ENCODE measurements around the gene CTSD.

Gene CTSD

GRCh38 chr11:1786466-1786865 is 22.7 kb upstream of the CTSD start:
- TF ChIP-seq POLR2AphosphoS5 (IDR thresholded peaks at IDR 0.05; ENCODE audit: low read depth, low read length): no peak
- TF ChIP-seq FOXP2 (optimal IDR thresholded peaks at IDR 0.05; ENCODE audit: borderline replicate concordance, extremely low read depth, extremely low read length, insufficient read depth): no peak
- TF ChIP-seq TAF1 (IDR thresholded peaks at IDR 0.05; ENCODE audit: borderline replicate concordance, insufficient read depth, low read length): no peak
- no peak for TF ChIP-seq SIN3A (IDR thresholded peaks at IDR 0.05; ENCODE audit: borderline replicate concordance, insufficient read depth, low read length)
- TF ChIP-seq, protein P1, sequence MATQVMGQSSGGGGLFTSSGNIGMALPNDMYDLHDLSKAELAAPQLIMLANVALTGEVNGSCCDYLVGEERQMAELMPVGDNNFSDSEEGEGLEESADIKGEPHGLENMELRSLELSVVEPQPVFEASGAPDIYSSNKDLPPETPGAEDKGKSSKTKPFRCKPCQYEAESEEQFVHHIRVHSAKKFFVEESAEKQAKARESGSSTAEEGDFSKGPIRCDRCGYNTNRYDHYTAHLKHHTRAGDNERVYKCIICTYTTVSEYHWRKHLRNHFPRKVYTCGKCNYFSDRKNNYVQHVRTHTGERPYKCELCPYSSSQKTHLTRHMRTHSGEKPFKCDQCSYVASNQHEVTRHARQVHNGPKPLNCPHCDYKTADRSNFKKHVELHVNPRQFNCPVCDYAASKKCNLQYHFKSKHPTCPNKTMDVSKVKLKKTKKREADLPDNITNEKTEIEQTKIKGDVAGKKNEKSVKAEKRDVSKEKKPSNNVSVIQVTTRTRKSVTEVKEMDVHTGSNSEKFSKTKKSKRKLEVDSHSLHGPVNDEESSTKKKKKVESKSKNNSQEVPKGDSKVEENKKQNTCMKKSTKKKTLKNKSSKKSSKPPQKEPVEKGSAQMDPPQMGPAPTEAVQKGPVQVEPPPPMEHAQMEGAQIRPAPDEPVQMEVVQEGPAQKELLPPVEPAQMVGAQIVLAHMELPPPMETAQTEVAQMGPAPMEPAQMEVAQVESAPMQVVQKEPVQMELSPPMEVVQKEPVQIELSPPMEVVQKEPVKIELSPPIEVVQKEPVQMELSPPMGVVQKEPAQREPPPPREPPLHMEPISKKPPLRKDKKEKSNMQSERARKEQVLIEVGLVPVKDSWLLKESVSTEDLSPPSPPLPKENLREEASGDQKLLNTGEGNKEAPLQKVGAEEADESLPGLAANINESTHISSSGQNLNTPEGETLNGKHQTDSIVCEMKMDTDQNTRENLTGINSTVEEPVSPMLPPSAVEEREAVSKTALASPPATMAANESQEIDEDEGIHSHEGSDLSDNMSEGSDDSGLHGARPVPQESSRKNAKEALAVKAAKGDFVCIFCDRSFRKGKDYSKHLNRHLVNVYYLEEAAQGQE (IDR thresholded peaks at IDR 0.05; ENCODE audit: insufficient read depth in 1 of 2, low read depth in 2 of 2, low read length in 2 of 2): no peak

- TF ChIP-seq SIN3A (IDR thresholded peaks at IDR 0.05; ENCODE audit: borderline replicate concordance, insufficient read depth, low read length): no peak
- TF ChIP-seq TAF1 (IDR thresholded peaks at IDR 0.05; ENCODE audit: borderline replicate concordance, insufficient read depth, low read length): no peak
- no peak for TF ChIP-seq POLR2AphosphoS5 (IDR thresholded peaks at IDR 0.05; ENCODE audit: low read depth, low read length)
- no peak for TF ChIP-seq FOXP2 (optimal IDR thresholded peaks at IDR 0.05; ENCODE audit: borderline replicate concordance, extremely low read depth, extremely low read length, insufficient read depth)
- TF ChIP-seq, protein P1 (IDR thresholded peaks at IDR 0.05; ENCODE audit: insufficient read depth in 1 of 2, low read depth in 2 of 2, low read length in 2 of 2): no peak
These were observed 22.2 kb upstream of the CTSD start for GRCh38 chr11:1785749-1786413.

DNA sequence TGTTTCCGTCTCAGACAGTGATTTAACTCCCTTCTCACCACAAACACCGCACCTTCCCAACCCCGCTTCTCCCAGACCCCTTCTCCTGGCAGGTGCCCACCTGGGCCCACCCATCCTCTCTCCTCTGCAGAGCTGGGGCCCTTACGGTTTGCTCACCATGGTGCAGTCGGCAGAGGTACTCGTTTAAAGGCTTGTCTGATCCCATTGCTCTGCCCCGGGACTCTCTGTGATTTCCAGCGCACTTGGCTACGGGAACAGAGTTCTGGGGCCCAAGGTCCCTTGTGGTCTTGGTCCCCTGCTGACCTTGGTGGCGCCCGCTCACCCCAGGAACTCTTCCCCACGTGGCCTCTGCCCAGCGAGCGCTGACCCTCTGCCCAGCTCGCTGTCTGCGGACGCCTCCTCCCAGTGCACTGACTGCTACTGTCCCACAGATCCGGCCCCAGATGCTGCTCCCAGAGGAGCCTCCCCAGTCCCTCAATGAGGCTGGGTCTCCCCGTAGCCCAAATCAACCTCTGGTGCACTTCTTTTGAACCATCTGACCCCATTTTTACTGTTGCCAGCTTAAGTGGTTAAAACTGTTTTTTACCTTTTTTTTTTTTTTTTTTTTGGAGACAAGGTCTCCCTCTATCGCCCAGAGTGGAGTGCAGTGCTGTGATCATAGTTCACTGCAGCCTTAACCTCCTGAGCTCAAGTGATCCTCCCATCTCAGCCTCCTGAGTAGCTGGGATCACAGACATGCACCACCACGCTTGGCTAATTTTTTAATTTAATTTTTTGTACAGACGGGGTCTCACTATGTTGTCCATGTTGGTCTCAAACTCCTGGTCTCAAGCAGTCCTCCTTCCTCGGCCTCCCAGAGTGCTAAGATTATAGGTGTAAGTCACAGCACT is 21.3 kb upstream of the CTSD start:
- TF ChIP-seq TAF1 (IDR thresholded peaks at IDR 0.05; ENCODE audit: borderline replicate concordance, insufficient read depth, low read length): no peak
- TF ChIP-seq FOXP2 (optimal IDR thresholded peaks at IDR 0.05; ENCODE audit: borderline replicate concordance, extremely low read depth, extremely low read length, insufficient read depth): no peak
- no peak for TF ChIP-seq POLR2AphosphoS5 (IDR thresholded peaks at IDR 0.05; ENCODE audit: low read depth, low read length)
- TF ChIP-seq, protein P1 (IDR thresholded peaks at IDR 0.05; ENCODE audit: insufficient read depth in 1 of 2, low read depth in 2 of 2, low read length in 2 of 2): no peak
- TF ChIP-seq SIN3A (IDR thresholded peaks at IDR 0.05; ENCODE audit: borderline replicate concordance, insufficient read depth, low read length): no peak

DNA sequence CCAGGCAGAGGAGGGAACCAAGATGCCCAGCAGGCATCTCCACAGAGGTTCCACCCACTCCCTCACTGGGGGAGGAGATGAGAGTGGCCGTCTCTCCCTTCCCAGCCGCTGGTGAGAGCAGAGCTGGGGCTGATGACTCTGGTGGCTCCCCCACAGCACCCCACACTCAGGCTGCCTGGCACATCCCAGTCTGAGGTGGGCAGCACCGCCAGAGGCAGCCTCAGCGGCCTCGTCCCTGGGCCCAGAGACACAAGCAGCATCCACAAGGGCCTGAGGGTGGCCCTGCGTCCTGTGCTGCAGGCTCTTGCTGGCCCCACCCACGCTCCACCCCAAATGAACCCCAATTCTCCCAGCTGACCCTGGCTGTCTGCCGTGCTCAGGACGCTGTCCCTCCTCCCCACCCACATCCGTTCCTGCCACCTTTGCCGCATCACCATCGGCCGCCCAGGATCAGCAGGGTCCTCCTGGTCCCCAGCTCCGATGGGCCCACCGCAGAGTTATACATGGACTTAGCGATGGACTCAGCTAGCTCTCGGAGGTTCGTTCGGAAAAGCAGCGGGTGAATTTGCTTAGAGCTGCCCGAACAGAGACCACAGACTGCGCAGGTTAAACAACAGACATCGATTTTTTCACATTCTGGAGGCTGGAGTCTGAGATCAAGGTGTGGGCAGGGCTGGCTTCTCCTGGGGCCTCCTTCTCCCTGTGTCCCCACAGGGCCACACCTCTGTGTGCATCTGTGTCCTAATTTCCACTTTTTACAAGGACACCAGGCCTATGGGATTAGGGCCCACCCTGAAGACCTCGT is 20.2 kb upstream of the CTSD start:
- TF ChIP-seq FOXP2 (optimal IDR thresholded peaks at IDR 0.05; ENCODE audit: borderline replicate concordance, extremely low read depth, extremely low read length, insufficient read depth) (no peak), POLR2AphosphoS5 (IDR thresholded peaks at IDR 0.05; ENCODE audit: low read depth, low read length) (no peak), SIN3A (IDR thresholded peaks at IDR 0.05; ENCODE audit: borderline replicate concordance, insufficient read depth, low read length) (no peak), TAF1 (IDR thresholded peaks at IDR 0.05; ENCODE audit: borderline replicate concordance, insufficient read depth, low read length) (no peak)
- TF ChIP-seq, protein P1 (IDR thresholded peaks at IDR 0.05; ENCODE audit: insufficient read depth in 1 of 2, low read depth in 2 of 2, low read length in 2 of 2): no peak

Measured in PFSK-1 (cell line).